OCI-LY3 (cell line): Measurements from ENCODE around the gene THY1.

Source experiments
- CTCF ChIP-seq: fragments of 200-600, 300-600 bp; sonication (generic); IDR thresholded peaks from 2 replicates; pipeline ENCODE4 v1.5.1; 2014; ENCODE audit warnings: antibody characterized with exemption, low read length, low read depth
- EZH2phosphoT487 ChIP-seq: fragments of 200-600 bp; shearing (Covaris generic); IDR thresholded peaks from 2 replicates; pipeline ENCODE4 v1.6.1; 2018; ENCODE audit warnings: antibody characterized with exemption, mixed run types, low read depth

GRCh38 chr11:119380827-119381180 lies 42.2 kb downstream of the THY1 start:
- TF ChIP-seq CTCF: no peak
- no peak for TF ChIP-seq EZH2phosphoT487
